Stimulated activated CD4-positive, alpha-beta T cell treated with anti-CD3 and anti-CD28 coated beads, Interleukin-1b, Interleukin-23, amount 100 ng/mL, for 4 hours (primary cell): Measurements from ENCODE around the gene OR5L1.

Source experiments
- DNase-seq, 2 donors: peaks; one replicate each; pipeline ENCODE4 v3.0.0-alpha.2; 2020; ENCODE audit warnings: low read depth in 2 of 2

The OR5L1 gene

GRCh38 chr11:55811067-55811466 lies at the start of gene OR5L1:
Gene OR5L1, plus strand, starts transcription at chr11:55811367. Its CDS starts 100 bp downstream, at chr11:55811467.
- no peak for DNase-seq

GRCh38 chr11:55773138-55773537 lies 38.0 kb upstream of the OR5L1 start, which contains the start of gene OR5D13:
Gene OR5D13, plus strand, starts transcription at chr11:55773438. Its CDS starts 0 bp downstream, at chr11:55773438.
- no peak for DNase-seq

- DNase-seq, result no peak
Measured at GRCh38 chr11:55791606-55792005, 19.6 kb upstream of the OR5L1 start.

- DNase-seq, result no peak
Measured at GRCh38 chr11:55793321-55793720, 17.8 kb upstream of the OR5L1 start.

GRCh38 chr11:55795256-55795655 lies 15.9 kb upstream of the OR5L1 start, which contains the start of gene OR5D14:
Gene OR5D14, plus strand, starts transcription at chr11:55795556. Its CDS starts 0 bp downstream, at chr11:55795556.
- no peak for DNase-seq

GRCh38 chr11:55806248-55806647 lies 4.9 kb upstream of the OR5L1 start:
- no peak for DNase-seq

- DNase-seq, result no peak
Measured at GRCh38 chr11:55819330-55819729, 8.2 kb downstream of the OR5L1 start, which contains the start of gene OR5D18. Gene OR5D18, plus strand, starts transcription at chr11:55819630. Its CDS starts 0 bp downstream, at chr11:55819630.

- no peak for DNase-seq
Measured at GRCh38 chr11:55826919-55827318, 15.8 kb downstream of the OR5L1 start, which contains the start of gene OR5L2. Gene OR5L2, plus strand, starts transcription at chr11:55827219. Its CDS starts 0 bp downstream, at chr11:55827219.

- no peak for DNase-seq
Measured at GRCh38 chr11:55838452-55838851, 27.3 kb downstream of the OR5L1 start, which contains the start of gene OR5D16. Gene OR5D16, plus strand, starts transcription at chr11:55838752. Its CDS starts 0 bp downstream, at chr11:55838752.

GRCh38 chr11:55847453-55847852 lies 36.3 kb downstream of the OR5L1 start:
- no peak for DNase-seq

GRCh38 chr11:55849037-55849436 lies 37.9 kb downstream of the OR5L1 start:
- DNase-seq, result no peak

GRCh38 chr11:55852141-55852540 lies 41.0 kb downstream of the OR5L1 start:
- no peak for DNase-seq

- DNase-seq, result no peak
Measured at GRCh38 chr11:55854704-55855103, 43.5 kb downstream of the OR5L1 start.
